Vagina (tissue), 2 donors: Measurements from ENCODE around the gene CLEC16A. TPM values are rescaled to one million over a fixed set of nuclear protein-coding genes. Genes with fewer than 3 reads are reported as not detected.

Experiments
- DNase-seq, 2 donors: peaks; one replicate each; pipeline ENCODE4 v3.0.0-alpha.2; 2017; ENCODE audit errors: extremely low spot score in 2 of 2
- H3K27ac ChIP-seq: fragments of 200-600 bp; sonication (generic); one replicate; pipeline ENCODE4 v1.5.1; 2019
- H3K27me3 ChIP-seq: fragments of 200-600 bp; sonication (generic); one replicate; pipeline ENCODE4 v1.5.1; 2019
- H3K36me3 ChIP-seq, 2 donors: fragments of 200-600 bp; sonication (generic); one replicate each; pipeline ENCODE4 v1.5.1; 2017 to 2019
- H3K4me1 ChIP-seq: fragments of 200-600 bp; sonication (generic); one replicate; pipeline ENCODE4 v1.5.1; 2019
- H3K4me3 ChIP-seq, 2 donors: fragments of 200-600 bp; sonication (generic); 1 replicate in 1 of 2; 2 replicates in 1 of 2; pipeline ENCODE4 v1.5.1; 2016 to 2019
- H3K9me3 ChIP-seq: fragments of 200-600 bp; sonication (generic); one replicate; pipeline ENCODE4 v1.5.1; 2019
- POLR2A ChIP-seq, 2 donors: fragments of 450-650 bp; IDR thresholded peaks; one replicate each; pipeline ENCODE4 v1.6.1; 2017; ENCODE audit warnings: antibody characterized with exemption in 2 of 2, mild to moderate bottlenecking in 2 of 2, moderate library complexity in 2 of 2
- POLR2AphosphoS5 ChIP-seq, 2 donors: sonication (generic); formaldehyde crosslinking; IDR thresholded peaks; one replicate each; pipeline ENCODE4 v1.9.0; 2017; ENCODE audit warnings: antibody characterized with exemption in 2 of 2, mild to moderate bottlenecking in 2 of 2, low read depth in 1 of 2; ENCODE audit not compliant: insufficient read depth in 1 of 2
- intact Hi-C: fragments of 100-400 bp; cut with DNase I; formaldehyde crosslinking; loops from one replicate; pipeline ENCODE4 v1.15.1; 2023
- total RNA-seq: library from RNA; depleted of rRNA; stranded (reverse); fragments of >200 nt; gene quantifications from one replicate; pipeline ENCODE4 v1.2.3, GENCODE V29; 2016
- TF ChIP-seq, protein P1 (sequence below), 3 experiments: fragments of 450-650 bp in 2 of 3; fragments of 200-600 bp in 1 of 3; sonication (generic) in 1 of 3; IDR thresholded peaks; one replicate each; pipeline ENCODE4 v1.5.1; 2017 to 2019; ENCODE audit warnings: antibody characterized with exemption in 3 of 3, mild to moderate bottlenecking in 2 of 3, moderate library complexity in 2 of 3

CLEC16A gene
- total RNA-seq, 1 donor from 2014 or later = 21.6 TPM

DNA sequence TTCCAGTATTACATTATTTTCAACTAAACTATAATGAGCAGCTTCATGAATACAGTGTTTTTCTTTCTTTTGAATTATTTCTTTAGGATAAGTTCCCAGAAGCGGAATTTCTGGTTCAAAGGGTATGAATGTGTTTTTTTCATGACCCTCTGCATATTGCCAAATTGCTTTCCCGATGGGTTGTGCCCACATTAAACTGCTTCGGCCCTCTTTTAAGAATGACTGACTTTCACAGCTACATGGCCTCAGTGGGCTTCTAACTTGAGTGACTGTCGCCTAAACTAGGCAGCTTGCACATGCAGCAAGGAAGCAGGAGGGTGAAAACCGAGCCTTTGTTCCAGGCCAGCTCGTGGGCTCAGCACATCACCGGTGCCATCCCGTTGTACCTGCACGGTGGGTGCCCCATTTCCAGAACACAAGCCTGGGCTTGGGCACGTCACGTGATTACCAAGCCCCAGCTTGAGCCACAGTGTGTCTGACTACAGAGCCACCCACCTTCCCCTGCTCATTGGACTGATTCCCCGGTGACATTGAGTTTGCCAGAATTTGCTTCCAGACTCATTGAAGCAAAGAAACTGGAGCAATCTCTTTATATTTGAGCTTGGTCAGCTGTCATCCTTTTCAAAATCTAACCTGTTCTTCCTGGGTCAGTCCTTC lies 112.8 kb downstream of the CLEC16A start:
- intact Hi-C loops = no loop called here
- H3K9me3 ChIP-seq = no peaks in the 10 kb centered on the region
- H3K27ac ChIP-seq = peak overlapping the region; percentile 47
- H3K36me3 ChIP-seq = no peaks in the 10 kb centered on the region
- no peak overlapping the region for H3K4me3 ChIP-seq
- TF ChIP-seq, protein P1, sequence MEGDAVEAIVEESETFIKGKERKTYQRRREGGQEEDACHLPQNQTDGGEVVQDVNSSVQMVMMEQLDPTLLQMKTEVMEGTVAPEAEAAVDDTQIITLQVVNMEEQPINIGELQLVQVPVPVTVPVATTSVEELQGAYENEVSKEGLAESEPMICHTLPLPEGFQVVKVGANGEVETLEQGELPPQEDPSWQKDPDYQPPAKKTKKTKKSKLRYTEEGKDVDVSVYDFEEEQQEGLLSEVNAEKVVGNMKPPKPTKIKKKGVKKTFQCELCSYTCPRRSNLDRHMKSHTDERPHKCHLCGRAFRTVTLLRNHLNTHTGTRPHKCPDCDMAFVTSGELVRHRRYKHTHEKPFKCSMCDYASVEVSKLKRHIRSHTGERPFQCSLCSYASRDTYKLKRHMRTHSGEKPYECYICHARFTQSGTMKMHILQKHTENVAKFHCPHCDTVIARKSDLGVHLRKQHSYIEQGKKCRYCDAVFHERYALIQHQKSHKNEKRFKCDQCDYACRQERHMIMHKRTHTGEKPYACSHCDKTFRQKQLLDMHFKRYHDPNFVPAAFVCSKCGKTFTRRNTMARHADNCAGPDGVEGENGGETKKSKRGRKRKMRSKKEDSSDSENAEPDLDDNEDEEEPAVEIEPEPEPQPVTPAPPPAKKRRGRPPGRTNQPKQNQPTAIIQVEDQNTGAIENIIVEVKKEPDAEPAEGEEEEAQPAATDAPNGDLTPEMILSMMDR (IDR thresholded peaks at IDR 0.05) = no peak
- no peak for TF ChIP-seq POLR2AphosphoS5 (IDR thresholded peaks at IDR 0.05; ENCODE audit: insufficient read depth in 1 of 2, low read depth in 1 of 2)
- no peak for TF ChIP-seq POLR2A (IDR thresholded peaks at IDR 0.05)
- no peaks in the 10 kb centered on the region for H3K27me3 ChIP-seq
- DNase-seq = no peak
- H3K4me1 ChIP-seq = peaks cover 8% of the 10 kb centered on the region

DNA sequence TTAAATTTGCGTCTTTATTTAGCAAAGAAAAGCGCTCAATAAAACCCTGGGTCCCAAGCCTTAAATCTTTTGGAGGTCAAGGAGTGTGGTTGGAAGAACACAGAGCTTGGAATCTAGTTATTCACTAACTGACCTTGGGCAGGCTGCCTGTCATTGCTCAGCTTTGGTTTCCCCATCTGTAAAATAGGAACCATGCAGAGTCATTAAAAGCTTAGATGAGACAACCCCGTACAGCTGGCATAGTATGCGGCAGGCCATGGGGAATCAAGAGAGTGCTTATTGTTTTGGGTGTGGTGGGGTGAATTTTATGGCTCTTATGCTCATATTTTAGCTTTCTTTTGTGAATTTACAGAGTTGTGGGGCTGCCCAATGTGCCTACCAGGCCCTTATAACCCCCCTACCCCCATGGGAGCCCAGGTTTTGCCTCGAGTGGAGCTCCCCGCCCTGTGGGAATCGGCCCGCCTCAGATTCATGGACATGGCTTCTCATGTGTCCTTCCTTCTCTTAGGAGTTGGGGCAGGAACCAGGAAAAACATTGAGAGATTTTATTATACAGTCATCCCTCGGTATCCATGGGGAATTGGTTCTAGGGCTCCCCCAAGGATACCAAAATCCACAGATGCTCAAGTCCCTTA lies 113.5 kb downstream of the CLEC16A start:
- Histone ChIP-seq H3K27me3 (no peaks in the 10 kb centered on the region), H3K9me3 (no peaks in the 10 kb centered on the region), H3K4me1 (peaks cover 8% of the 10 kb centered on the region), H3K27ac (peak overlapping the region; percentile 47), H3K36me3 (no peaks in the 10 kb centered on the region), H3K4me3 (no peak overlapping the region)
- intact Hi-C loops = no loop called here
- DNase-seq = no peak
- TF ChIP-seq POLR2A (IDR thresholded peaks at IDR 0.05) (no peak), POLR2AphosphoS5 (IDR thresholded peaks at IDR 0.05; ENCODE audit: insufficient read depth in 1 of 2, low read depth in 1 of 2) (no peak)
- TF ChIP-seq, protein P1 (IDR thresholded peaks at IDR 0.05) = no peak

DNA sequence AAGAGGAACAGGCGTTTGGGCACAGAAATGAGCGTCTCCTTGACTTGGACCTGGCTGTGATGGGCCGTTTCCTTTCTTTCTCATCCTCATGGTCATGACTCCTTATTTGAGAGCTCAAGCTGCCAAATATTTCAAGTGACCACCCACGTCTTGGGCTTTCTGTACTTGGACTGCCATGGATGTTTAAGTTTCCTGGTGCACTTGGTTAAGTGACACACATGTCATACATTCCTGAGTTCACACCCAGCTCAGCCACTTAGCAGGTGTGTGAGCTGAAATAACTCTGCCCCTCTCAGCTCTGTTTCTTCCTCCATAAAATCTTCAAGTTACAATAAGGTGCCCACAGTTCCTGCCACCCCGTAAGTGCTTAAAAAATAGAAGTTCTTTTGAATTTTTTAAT lies 114.5 kb downstream of the CLEC16A start:
- Histone ChIP-seq H3K4me3 (no peak overlapping the region), H3K4me1 (peaks cover 8% of the 10 kb centered on the region), H3K36me3 (no peaks in the 10 kb centered on the region), H3K27me3 (no peaks in the 10 kb centered on the region), H3K27ac (no peak overlapping the region), H3K9me3 (no peaks in the 10 kb centered on the region)
- no peak for DNase-seq
- intact Hi-C loops = no loop called here
- TF ChIP-seq POLR2AphosphoS5 (IDR thresholded peaks at IDR 0.05; ENCODE audit: insufficient read depth in 1 of 2, low read depth in 1 of 2) (no peak), POLR2A (IDR thresholded peaks at IDR 0.05) (no peak)
- TF ChIP-seq, protein P1 (IDR thresholded peaks at IDR 0.05) = no peak

DNA sequence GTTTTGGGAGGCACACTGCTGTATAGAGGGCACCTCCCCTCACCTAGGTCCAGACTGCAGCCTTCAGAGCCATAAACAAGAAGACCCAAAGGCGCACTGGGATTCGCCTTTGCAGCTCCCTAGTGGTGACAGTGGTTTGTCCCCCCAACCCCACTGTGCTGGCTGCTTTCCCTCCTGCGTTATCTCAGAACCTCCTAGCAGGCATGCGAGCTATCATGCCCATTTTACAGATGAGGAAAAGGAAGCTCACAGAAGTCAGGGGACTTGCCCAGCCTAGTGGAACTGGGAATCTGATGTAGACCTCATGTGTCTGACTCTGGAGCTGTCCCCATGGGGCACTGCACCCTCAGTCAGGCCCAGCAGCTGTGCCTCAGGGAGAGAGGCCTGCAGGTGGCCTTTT lies 115.2 kb downstream of the CLEC16A start:
- Histone ChIP-seq H3K9me3 (no peaks in the 10 kb centered on the region), H3K36me3 (no peaks in the 10 kb centered on the region), H3K4me1 (peaks cover 8% of the 10 kb centered on the region), H3K27me3 (no peaks in the 10 kb centered on the region), H3K4me3 (no peak overlapping the region), H3K27ac (no peak overlapping the region)
- no peak for TF ChIP-seq POLR2AphosphoS5 (IDR thresholded peaks at IDR 0.05; ENCODE audit: insufficient read depth in 1 of 2, low read depth in 1 of 2)
- TF ChIP-seq, protein P1 (IDR thresholded peaks at IDR 0.05) = no peak
- TF ChIP-seq POLR2A (IDR thresholded peaks at IDR 0.05) = no peak
- intact Hi-C loops = no loop called here
- DNase-seq = no peak

DNA sequence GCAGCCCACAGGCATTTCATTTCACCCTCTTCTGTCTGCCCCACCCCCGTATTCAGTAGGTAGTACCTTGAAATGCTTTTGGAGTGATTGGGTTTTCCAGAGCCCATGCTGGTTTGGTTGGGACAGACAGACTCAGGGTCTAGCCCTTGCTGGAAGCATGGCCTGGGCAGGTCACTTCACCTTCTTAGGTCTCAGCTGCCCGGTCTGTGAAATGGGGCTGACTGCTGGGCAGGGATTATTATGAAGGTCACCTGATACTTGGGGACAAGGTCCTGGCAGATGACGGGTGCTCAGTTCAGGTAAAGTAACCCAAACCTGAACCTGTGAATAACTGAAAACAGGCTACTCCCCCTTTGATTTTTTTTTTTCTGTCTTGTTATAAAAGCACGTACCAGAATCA lies 116.0 kb downstream of the CLEC16A start:
- H3K36me3 ChIP-seq = no peaks in the 10 kb centered on the region
- H3K4me1 ChIP-seq = peaks cover 8% of the 10 kb centered on the region
- DNase-seq = no peak
- H3K27ac ChIP-seq = no peak overlapping the region
- TF ChIP-seq, protein P1 (IDR thresholded peaks at IDR 0.05) = no peak
- TF ChIP-seq POLR2A (IDR thresholded peaks at IDR 0.05) = no peak
- no peak for TF ChIP-seq POLR2AphosphoS5 (IDR thresholded peaks at IDR 0.05; ENCODE audit: insufficient read depth in 1 of 2, low read depth in 1 of 2)
- H3K9me3 ChIP-seq = no peaks in the 10 kb centered on the region
- no peak overlapping the region for H3K4me3 ChIP-seq
- intact Hi-C loops = no loop called here
- no peaks in the 10 kb centered on the region for H3K27me3 ChIP-seq
